OCI-LY7 (cell line): Measurements from ENCODE around the gene DNAJC5G. TPM values are rescaled to one million over a fixed set of nuclear protein-coding genes. Genes with fewer than 3 reads are reported as not detected.

Experiments used
- BruUV-seq: library from RNA; stranded (reverse); fragments of 400-500 nt; replicated peaks from 2 replicates; lab custom pipeline; 2021; lab: Mats Ljungman, UMichigan
- CTCF ChIA-PET: fragments of 300-600 bp; sonication (Branson Sonifier 250); formaldehyde crosslinking; loops from one replicate; lab custom pipeline; 2022; ENCODE audit warnings: antibody characterized with exemption; ENCODE audit not compliant: unreplicated experiment; lab: Charles Lee
- POLR2A ChIA-PET: fragments of 300-600 bp; sonication (Branson Sonifier 250); formaldehyde crosslinking; loops from one replicate; lab custom pipeline; 2022; ENCODE audit warnings: antibody characterized with exemption; lab: Charles Lee
- DNase-seq: peaks from one replicate; pipeline ENCODE4 v3.0.0-alpha.2; 2015; ENCODE audit warnings: low spot score
- H2AFZ ChIP-seq: fragments of 200-600 bp; sonication (generic), shearing (Covaris generic); 2 replicates; pipeline ENCODE4 v1.6.1; 2014; ENCODE audit warnings: mild to moderate bottlenecking, antibody characterized with exemption, low read length, moderate library complexity
- H3K27ac ChIP-seq: fragments of 200-600 bp; sonication (generic); 2 replicates; pipeline ENCODE4 v1.5.1; 2014; ENCODE audit warnings: mixed run types, low read depth, mild to moderate bottlenecking, moderate library complexity, low read length, inconsistent platforms; ENCODE audit not compliant: poor library complexity, severe bottlenecking
- H3K36me3 ChIP-seq: fragments of 200-600 bp; sonication (generic); 2 replicates; pipeline ENCODE4 v1.6.1; 2014; ENCODE audit warnings: mild to moderate bottlenecking, antibody characterized with exemption, low read length, moderate library complexity, mixed read lengths; ENCODE audit not compliant: insufficient read depth
- H3K4me1 ChIP-seq: fragments of 200-600 bp; sonication (generic); 2 replicates; pipeline ENCODE4 v1.5.1; 2014; ENCODE audit warnings: mild to moderate bottlenecking, low read length; ENCODE audit not compliant: insufficient read depth, poor library complexity, severe bottlenecking
- H3K4me2 ChIP-seq: fragments of 200-600 bp; sonication (generic); 2 replicates; pipeline ENCODE4 v1.6.1; 2014; ENCODE audit warnings: mild to moderate bottlenecking, low read length
- H3K4me3 ChIP-seq: fragments of 200-600 bp; sonication (generic); 2 replicates; pipeline ENCODE4 v1.5.1; 2014; ENCODE audit warnings: mild to moderate bottlenecking, low read depth, low read length; ENCODE audit not compliant: poor library complexity, severe bottlenecking
- H3K79me2 ChIP-seq: fragments of 200-600 bp; sonication (generic); 2 replicates; pipeline ENCODE4 v1.6.1; 2016; ENCODE audit warnings: low read depth, mild to moderate bottlenecking, low read length, moderate library complexity, mixed read lengths; ENCODE audit not compliant: insufficient read depth
- H3K9me2 ChIP-seq: fragments of 200-600 bp; sonication (generic); 2 replicates; pipeline ENCODE4 v1.6.1; 2016; ENCODE audit warnings: mild to moderate bottlenecking, low read length, mixed read lengths; ENCODE audit not compliant: insufficient read depth
- H3K9me3 ChIP-seq: fragments of 200-600 bp; sonication (generic); 2 replicates; pipeline ENCODE4 v1.6.1; 2014; ENCODE audit warnings: mild to moderate bottlenecking, mixed run types, low read length, mixed read lengths
- H4K20me1 ChIP-seq: fragments of 200-600 bp; sonication (generic); 2 replicates; pipeline ENCODE4 v1.6.1; 2014; ENCODE audit warnings: mild to moderate bottlenecking, antibody characterized with exemption, low read length, moderate library complexity, mixed read lengths; ENCODE audit not compliant: insufficient read depth
- CTCF ChIP-seq: fragments of 200-600 bp; sonication (generic); conservative IDR thresholded peaks from 2 replicates; pipeline ENCODE4 v1.5.1; 2014; ENCODE audit warnings: mild to moderate bottlenecking, antibody characterized with exemption, low read length, moderate library complexity, mixed read lengths
- EZH2phosphoT487 ChIP-seq: fragments of 200-600 bp; sonication (generic); IDR thresholded peaks from 2 replicates; pipeline ENCODE4 v1.6.1; 2018; ENCODE audit warnings: low read depth, borderline replicate concordance, mild to moderate bottlenecking, mixed run types, antibody characterized with exemption, low read length, moderate library complexity, mixed read lengths
- intact Hi-C: fragments of 100-400 bp; cut with micrococcal nuclease; formaldehyde crosslinking; loops from one replicate; pipeline ENCODE4 v1.10.0; 2022; ENCODE audit not compliant: unreplicated experiment
- total RNA-seq, 2 experiments: library from RNA; depleted of rRNA in 1 of 2; stranded (reverse); fragments of >200 nt in 1 of 2; shearing (Covaris generic) in 1 of 2; gene quantifications; 2 replicates each; pipeline ENCODE4 v1.2.3, GENCODE V29; 2014 to 2022

Gene DNAJC5G
- total RNA-seq, 2 experiments from 2014 or later = 4.7 to 18.2 TPM

GRCh38 chr2:27238976-27239375 lies 36.3 kb upstream of the DNAJC5G start:
- no peak for DNase-seq
- H3K27ac ChIP-seq = no peak overlapping the region
- peaks cover 100% of the 10 kb centered on the region for H3K36me3 ChIP-seq
- H2AFZ ChIP-seq = no peak overlapping the region
- H3K4me2 ChIP-seq = no peak overlapping the region
- no peaks in the 10 kb centered on the region for H4K20me1 ChIP-seq
- H3K4me3 ChIP-seq = no peak overlapping the region
- intact Hi-C loops = no loop called here
- ChIA-PET POLR2A (no interaction called here), CTCF (no interaction called here)
- H3K79me2 ChIP-seq = no peaks in the 10 kb centered on the region
- BruUV-seq = no TSS peak
- TF ChIP-seq EZH2phosphoT487 (no peak), CTCF (no peak)
- no peaks in the 10 kb centered on the region for H3K4me1 ChIP-seq
- no peaks in the 10 kb centered on the region for H3K9me2 ChIP-seq
- H3K9me3 ChIP-seq = no peaks in the 10 kb centered on the region

GRCh38 chr2:27240406-27240805 lies 34.8 kb upstream of the DNAJC5G start:
- CTCF ChIA-PET = no interaction called here
- TF ChIP-seq CTCF (no peak), EZH2phosphoT487 (no peak)
- H2AFZ ChIP-seq = no peak overlapping the region
- H4K20me1 ChIP-seq = no peaks in the 10 kb centered on the region
- no peak for DNase-seq
- H3K4me3 ChIP-seq = no peak overlapping the region
- no TSS peak for BruUV-seq
- intact Hi-C loops = no loop called here
- no peaks in the 10 kb centered on the region for H3K9me2 ChIP-seq
- H3K4me2 ChIP-seq = no peak overlapping the region
- H3K9me3 ChIP-seq = no peaks in the 10 kb centered on the region
- H3K79me2 ChIP-seq = no peaks in the 10 kb centered on the region
- H3K4me1 ChIP-seq = no peaks in the 10 kb centered on the region
- no peak overlapping the region for H3K27ac ChIP-seq
- peaks cover 100% of the 10 kb centered on the region for H3K36me3 ChIP-seq
- POLR2A ChIA-PET = no interaction called here

- H4K20me1 ChIP-seq = no peaks in the 10 kb centered on the region
- no peaks in the 10 kb centered on the region for H3K9me2 ChIP-seq
- H3K4me1 ChIP-seq = no peaks in the 10 kb centered on the region
- ChIA-PET POLR2A (interaction anchor here (0.6 to 1.3 kb wide), 3 partner anchors 9 to 133 kb away, joined by 3 to 4 read pairs (median 3); no protein-coding TSS in a partner anchor), CTCF (no interaction called here)
- no peaks in the 10 kb centered on the region for H3K79me2 ChIP-seq
- no peaks in the 10 kb centered on the region for H3K9me3 ChIP-seq
- BruUV-seq = no TSS peak
- intact Hi-C loops = no loop called here
- no peak overlapping the region for H3K27ac ChIP-seq
- H3K4me2 ChIP-seq = no peak overlapping the region
- H3K4me3 ChIP-seq = no peak overlapping the region
- no peak overlapping the region for H2AFZ ChIP-seq
- H3K36me3 ChIP-seq = peaks cover 90% of the 10 kb centered on the region
- DNase-seq = no peak
- TF ChIP-seq CTCF (no peak), EZH2phosphoT487 (no peak)
These were observed 33.2 kb upstream of the DNAJC5G start for GRCh38 chr2:27241761-27242613.
